Endodermal cell (in vitro differentiated cells): ENCODE data around the gene UPK2. TPM values are rescaled to one million over a fixed set of nuclear protein-coding genes. Genes with fewer than 3 reads are reported as not detected.

ENCODE experiments used
- DNase-seq: peaks from one replicate; pipeline ENCODE4 v3.0.0-alpha.2; 2017
- H3K27ac ChIP-seq: 2 replicates; pipeline ENCODE4 v1.5.1; 2013; ENCODE audit warnings: mild to moderate bottlenecking, low read depth, low read length, moderate library complexity
- H3K27me3 ChIP-seq: 2 replicates; pipeline ENCODE4 v1.6.1; 2013; ENCODE audit warnings: mild to moderate bottlenecking, low read length, moderate library complexity; ENCODE audit not compliant: insufficient read depth, control insufficient read depth, poor library complexity, severe bottlenecking
- H3K36me3 ChIP-seq: 2 replicates; pipeline ENCODE4 v1.7.0; 2013; ENCODE audit warnings: mild to moderate bottlenecking, low read length, moderate library complexity; ENCODE audit not compliant: control insufficient read depth, insufficient read depth
- H3K4me1 ChIP-seq: one replicate; pipeline ENCODE4 v1.7.0; 2013; ENCODE audit warnings: low read length; ENCODE audit not compliant: control insufficient read depth, insufficient read depth
- H3K4me3 ChIP-seq: 2 replicates; pipeline ENCODE4 v1.5.1; 2013; ENCODE audit warnings: mild to moderate bottlenecking, low read length, moderate library complexity
- H3K9ac ChIP-seq: 2 replicates; pipeline ENCODE4 v1.6.1; 2013; ENCODE audit warnings: mild to moderate bottlenecking, low read length, moderate library complexity; ENCODE audit not compliant: poor library complexity, severe bottlenecking; ENCODE audit errors: extremely low read depth
- H3K9me3 ChIP-seq: 2 replicates; pipeline ENCODE4 v1.6.1; 2013; ENCODE audit warnings: mild to moderate bottlenecking, low read length, moderate library complexity; ENCODE audit not compliant: control insufficient read depth
- H3K27ac Mint-ChIP-seq: 2 replicates; pipeline ENCODE4 v1.8.0; 2020; ENCODE audit warnings: mixed read lengths
- H3K27me3 Mint-ChIP-seq: 2 replicates; pipeline ENCODE4 v1.8.0; 2021; ENCODE audit warnings: mild to moderate bottlenecking, mixed read lengths; ENCODE audit not compliant: insufficient read depth
- H3K36me3 Mint-ChIP-seq: 2 replicates; pipeline ENCODE4 v1.8.0; 2020; ENCODE audit warnings: low read depth, mixed read lengths
- H3K4me1 Mint-ChIP-seq: 2 replicates; pipeline ENCODE4 v1.8.0; 2020; ENCODE audit warnings: mixed read lengths
- H3K4me3 Mint-ChIP-seq: 2 replicates; pipeline ENCODE4 v1.8.0; 2020; ENCODE audit warnings: mild to moderate bottlenecking, moderate library complexity, mixed read lengths
- H3K9me3 Mint-ChIP-seq: 2 replicates; pipeline ENCODE4 v1.8.0; 2020; ENCODE audit warnings: mild to moderate bottlenecking, mixed read lengths
- CTCF ChIP-seq: fragments of 200-600 bp; sonication (generic); conservative IDR thresholded peaks from 2 replicates; pipeline ENCODE4 v1.5.0; 2021; ENCODE audit warnings: antibody characterized with exemption, mild to moderate bottlenecking
- whole genome bisulfite sequencing, 2 experiments: methylation state at CpG; one replicate each; pipeline versions ENCODE4 v1.1.5 to v1.1.7; 2013; ENCODE audit warnings: missing lambda C conversion rate in 2 of 2, mixed read lengths in 1 of 2; ENCODE audit not compliant: insufficient coverage in 1 of 2, insufficient read length in 1 of 2; 5-methylcytosine and 5-hydroxymethylcytosine counted together
- microRNA-seq: library from miRNA; unstranded; fragments of <30 nt; microRNA quantifications from one replicate; pipeline ENCODE4 v1.2.0, GENCODE V29; 2020; ENCODE audit warnings: borderline microRNAs expressed
- total RNA-seq, 2 donors: library from RNA; stranded (reverse); fragmentation: NEBNext Ultra II Directional in 1 of 2; extraction: Animal tissue kit (Norgen Biotek cat#: 25700) in 1 of 2; gene quantifications; 2 replicates in 1 of 2; 3 replicates in 1 of 2; pipeline ENCODE4 v1.2.1, GENCODE V29; 2021

UPK2 gene
- total RNA-seq, 2 donors from 2014 or later, result 0.38 TPM; not detected in 1

GRCh38 chr11:118998822-118999221, 42.7 kb downstream of the UPK2 start:
- Mint-ChIP-seq H3K4me1 (peaks cover 15% of the 10 kb centered on the region), H3K9me3 (no peaks in the 10 kb centered on the region), H3K4me3 (peak overlapping the region; percentile 98), H3K36me3 (peaks cover 40% of the 10 kb centered on the region), H3K27me3 (no peaks in the 10 kb centered on the region), H3K27ac (peak overlapping the region; percentile 99)
- 19 to 44% methylated on average over 2 to 5 of the region's 6 CpGs for WGBS, 2 experiments
- peak overlapping the region; percentile 88 for H3K4me3 ChIP-seq
- no peak for TF ChIP-seq CTCF
- peak overlapping the region; percentile 71 for H3K9ac ChIP-seq
- no peaks in the 10 kb centered on the region for H3K9me3 ChIP-seq
- H3K4me1 ChIP-seq, result no peaks in the 10 kb centered on the region
- peak; percentile 82 for DNase-seq
- H3K27ac ChIP-seq, result no peak overlapping the region
- H3K27me3 ChIP-seq, result no peaks in the 10 kb centered on the region
- peaks cover 38% of the 10 kb centered on the region for H3K36me3 ChIP-seq

GRCh38 chr11:119000906-119001305, 44.8 kb downstream of the UPK2 start:
- Histone ChIP-seq H3K27ac (no peak overlapping the region), H3K9ac (no peak overlapping the region), H3K4me3 (no peak overlapping the region), H3K4me1 (no peaks in the 10 kb centered on the region), H3K36me3 (peaks cover 53% of the 10 kb centered on the region), H3K27me3 (no peaks in the 10 kb centered on the region), H3K9me3 (no peaks in the 10 kb centered on the region)
- 87 to 100% methylated on average over 1 of the region's 1 CpG for WGBS, 2 experiments
- Mint-ChIP-seq H3K4me1 (peaks cover 15% of the 10 kb centered on the region), H3K36me3 (peaks cover 51% of the 10 kb centered on the region), H3K27ac (no peak overlapping the region), H3K9me3 (no peaks in the 10 kb centered on the region), H3K27me3 (no peaks in the 10 kb centered on the region), H3K4me3 (no peak overlapping the region)
- TF ChIP-seq CTCF, result no peak
- DNase-seq, result no peak

GRCh38 chr11:119006656-119007055, 50.6 kb downstream of the UPK2 start:
- DNase-seq, result no peak
- Mint-ChIP-seq H3K27me3 (no peaks in the 10 kb centered on the region), H3K4me3 (no peak overlapping the region), H3K36me3 (peaks cover 58% of the 10 kb centered on the region), H3K27ac (no peak overlapping the region), H3K9me3 (no peaks in the 10 kb centered on the region), H3K4me1 (no peaks in the 10 kb centered on the region)
- Histone ChIP-seq H3K4me3 (no peak overlapping the region), H3K36me3 (peaks cover 76% of the 10 kb centered on the region), H3K4me1 (no peaks in the 10 kb centered on the region), H3K9ac (no peak overlapping the region), H3K9me3 (no peaks in the 10 kb centered on the region), H3K27me3 (no peaks in the 10 kb centered on the region), H3K27ac (no peak overlapping the region)
- TF ChIP-seq CTCF, result no peak
- 95% methylated on average over 2 to 4 of the region's 4 CpGs for WGBS, 2 experiments

Small RNA genes lying within 50 kb of the gene (microRNA-seq; reads per million reads assigned to microRNA genes)
- gene MIR4492, result not detected

Other genes starting within 250 kb of the UPK2 start
- gene DDX6, start 165.1 kb upstream of the UPK2 start, total RNA-seq, result 100 to 1,000 TPM; 103 to 133 TPM
- gene CXCR5, start 72.4 kb upstream of the UPK2 start, total RNA-seq, result under 1 TPM in 1 of 2 donors, not detected in 1; 0.07 TPM
- gene BCL9L, start 30.4 kb upstream of the UPK2 start, total RNA-seq, result 10 to 100 TPM; 73.9 to 77.3 TPM
- not detected for gene FOXR1, start 15.5 kb downstream of the UPK2 start, total RNA-seq
- 10 to 100 TPM; 38.7 to 43.3 TPM for gene CENATAC, start 41.8 kb downstream of the UPK2 start, total RNA-seq
- gene RPS25, start 62.0 kb downstream of the UPK2 start, total RNA-seq, result 1,000 to 10,000 TPM; 1,289 to 1,299 TPM
- gene TRAPPC4, start 62.5 kb downstream of the UPK2 start, total RNA-seq, result 10 to 100 TPM; 60.0 to 66.8 TPM
- gene SLC37A4, start 74.6 kb downstream of the UPK2 start, total RNA-seq, result 10 to 100 TPM; 63.6 to 75.3 TPM
- 100 to 1,000 TPM; 277 to 315 TPM for gene HYOU1, start 100.9 kb downstream of the UPK2 start, total RNA-seq
- gene VPS11, start 111.5 kb downstream of the UPK2 start, total RNA-seq, result 10 to 100 TPM; 26.9 to 29.1 TPM
- gene HMBS, start 128.6 kb downstream of the UPK2 start, total RNA-seq, result 10 to 100 TPM; 45.9 to 54.8 TPM
- gene DPAGT1, start 145.6 kb downstream of the UPK2 start, total RNA-seq, result 10 to 100 TPM; 49.4 to 51.9 TPM
- gene C2CD2L, start 151.0 kb downstream of the UPK2 start, total RNA-seq, result 1 to 10 TPM; 2.4 to 3.1 TPM
- gene HINFP, start 165.3 kb downstream of the UPK2 start, total RNA-seq, result 10 to 100 TPM; 43.8 to 44.8 TPM
- gene ABCG4, start 192.8 kb downstream of the UPK2 start, total RNA-seq, result 1 to 10 TPM; 1.5 to 1.8 TPM
- 10 to 100 TPM; 21.8 to 29.6 TPM for gene NLRX1, start 212.4 kb downstream of the UPK2 start, total RNA-seq
- gene NHERF4, start 229.2 kb downstream of the UPK2 start, total RNA-seq, result under 1 TPM; 0.11 to 0.97 TPM